Hepatocyte (in vitro differentiated cells): ENCODE results near the gene USP6NL.

ENCODE experiments used
- CTCF ChIP-seq: fragments of 200-600 bp; sonication (generic); IDR thresholded peaks from 2 replicates; pipeline ENCODE4 v1.5.1; 2016; ENCODE audit warnings: antibody characterized with exemption, mild to moderate bottlenecking; ENCODE audit not compliant: poor library complexity
- EZH2 ChIP-seq: fragments of 200-600 bp; sonication (generic); IDR thresholded peaks from 2 replicates; pipeline ENCODE4 v1.6.1; 2016; ENCODE audit warnings: antibody characterized with exemption, mild to moderate bottlenecking, borderline replicate concordance

GRCh38 chr10:11604865-11605650 lies 6.4 kb downstream of the USP6NL start:
- TF ChIP-seq EZH2 (no peak), CTCF (no peak)
